CD4-positive, alpha-beta T cell treated with Interleukin-10 for 1 hour (primary cell): Measurements from ENCODE around the gene CTSS.
"Not testable (repeated sequence)": the region's sequence is repeated elsewhere in the genome, so short reads cannot be mapped to it uniquely, and the experiment has no call there.

Source experiments
- DNase-seq: peaks from one replicate; pipeline ENCODE4 v3.0.0-alpha.2; 2020

CTSS gene

GRCh38 chr1:150772326-150772725, 6.7 kb upstream of the CTSS start:
- DNase-seq, result no peak

GRCh38 chr1:150767704-150768103, 2.1 kb upstream of the CTSS start:
- DNase-seq, result not testable (repeated sequence)

DNA sequence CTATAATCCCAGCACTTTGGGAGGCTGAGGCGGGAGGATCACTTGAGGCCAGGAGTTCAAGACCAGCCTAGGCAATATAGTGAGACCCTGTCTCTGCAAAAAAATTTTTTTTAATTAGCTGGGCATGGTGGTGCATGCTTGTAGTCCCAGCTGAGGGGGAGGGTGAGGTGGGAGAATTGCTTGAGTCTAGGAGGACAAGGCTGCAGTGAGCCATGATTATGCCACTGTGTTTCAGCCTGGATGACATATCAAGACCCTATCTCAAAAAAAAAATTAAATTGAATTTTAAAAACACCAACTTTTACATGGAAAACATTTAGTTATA, 361 bp upstream of the CTSS start:
- not testable (repeated sequence) for DNase-seq

GRCh38 chr1:150764617-150765101, 919 bp downstream of the CTSS start:
- DNase-seq, result peak; percentile 44

GRCh38 chr1:150763018-150763417, 2.6 kb downstream of the CTSS start:
- DNase-seq, result no peak

- DNase-seq, result no peak
Observed at GRCh38 chr1:150762552-150762951, 3.0 kb downstream of the CTSS start.

DNA sequence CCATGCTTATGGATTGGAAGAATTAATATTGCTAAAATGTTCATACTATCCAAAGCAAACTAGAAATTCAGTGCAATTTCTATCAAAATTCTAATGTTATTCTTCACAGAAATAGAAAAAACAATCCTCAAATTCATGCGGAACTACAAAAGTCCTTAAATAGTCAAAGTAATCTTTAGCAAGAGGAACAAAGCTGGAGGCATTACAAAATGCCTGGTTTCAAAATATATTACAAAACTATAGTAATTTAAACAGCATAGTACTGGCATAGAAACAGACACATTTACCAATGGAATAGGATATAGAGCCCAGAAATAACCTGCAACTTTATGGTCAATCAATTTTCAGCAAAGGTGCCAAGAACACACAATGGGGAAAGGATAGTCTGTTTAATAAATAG, 3.8 kb downstream of the CTSS start:
- DNase-seq, result no peak

GRCh38 chr1:150760013-150760412, 5.6 kb downstream of the CTSS start:
- DNase-seq, result no peak

GRCh38 chr1:150753416-150753815, 12.2 kb downstream of the CTSS start:
- no peak for DNase-seq

- no peak for DNase-seq
Observed at GRCh38 chr1:150751443-150751842, 14.1 kb downstream of the CTSS start.

GRCh38 chr1:150749720-150750311, 15.8 kb downstream of the CTSS start:
- no peak for DNase-seq

- DNase-seq, result no peak
Observed at GRCh38 chr1:150748878-150749719, 16.5 kb downstream of the CTSS start.

DNA sequence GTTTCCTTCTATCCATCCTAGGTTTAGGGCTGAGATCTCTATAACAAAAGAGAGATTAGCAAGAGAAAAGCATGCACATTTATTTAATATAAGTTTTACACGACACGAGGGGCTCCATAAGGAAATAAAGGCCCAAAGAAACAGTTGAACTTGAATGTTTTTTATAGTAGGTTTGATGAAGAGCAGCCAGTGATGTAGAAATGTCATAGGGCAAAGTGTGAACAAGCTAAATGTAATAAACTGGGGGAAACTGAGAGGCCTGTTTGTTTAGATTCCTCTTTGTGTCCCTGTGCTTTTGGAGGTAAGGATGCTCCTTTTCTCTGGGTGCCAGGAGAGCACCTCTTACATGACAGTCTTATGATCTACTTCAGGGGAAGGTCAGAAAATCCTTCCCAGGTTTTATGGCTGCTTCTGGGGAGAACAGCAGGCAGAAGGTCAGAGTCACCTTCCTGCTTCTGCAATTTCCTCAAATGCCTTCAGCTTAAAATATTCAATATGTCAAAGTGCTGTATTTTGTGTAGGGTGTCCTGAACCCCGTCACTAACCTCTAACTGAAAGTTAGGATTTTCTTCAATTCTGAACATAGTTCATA, 35.4 kb downstream of the CTSS start:
- no peak for DNase-seq

GRCh38 chr1:150724336-150724735, 41.2 kb downstream of the CTSS start:
- no peak for DNase-seq

GRCh38 chr1:150720703-150721102, 44.9 kb downstream of the CTSS start, which contains the start of gene HORMAD1:
HORMAD1 (minus strand) TSS chr1:150720895; CDS start chr1:150719505, 1,390 bp downstream.
- DNase-seq, result no peak

- no peak for DNase-seq
Observed at GRCh38 chr1:150720098-150720497, 45.5 kb downstream of the CTSS start.

GRCh38 chr1:150718225-150718891, 47.2 kb downstream of the CTSS start:
- DNase-seq, result no peak

- DNase-seq, result not testable (repeated sequence)
Observed at GRCh38 chr1:150709031-150709430, 56.5 kb downstream of the CTSS start.

DNA sequence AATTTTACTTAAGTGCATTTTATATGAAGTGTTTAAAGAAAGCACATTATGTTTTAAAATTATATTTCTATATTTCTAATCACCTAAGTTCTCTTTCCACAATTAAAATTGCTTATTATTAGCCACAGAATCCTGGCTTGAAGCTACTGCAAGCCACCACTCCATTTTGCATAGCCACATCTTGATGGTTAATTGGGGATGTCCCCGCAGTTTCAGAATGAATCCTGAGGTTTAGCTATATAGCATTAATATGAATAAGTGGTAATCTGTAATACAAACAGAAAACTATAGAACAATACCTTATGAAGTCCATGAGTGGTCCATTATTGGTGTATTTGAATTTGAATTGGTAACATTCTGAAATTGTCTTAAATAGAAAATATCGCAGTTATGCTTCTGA, 57.0 kb downstream of the CTSS start:
- no peak for DNase-seq

DNA sequence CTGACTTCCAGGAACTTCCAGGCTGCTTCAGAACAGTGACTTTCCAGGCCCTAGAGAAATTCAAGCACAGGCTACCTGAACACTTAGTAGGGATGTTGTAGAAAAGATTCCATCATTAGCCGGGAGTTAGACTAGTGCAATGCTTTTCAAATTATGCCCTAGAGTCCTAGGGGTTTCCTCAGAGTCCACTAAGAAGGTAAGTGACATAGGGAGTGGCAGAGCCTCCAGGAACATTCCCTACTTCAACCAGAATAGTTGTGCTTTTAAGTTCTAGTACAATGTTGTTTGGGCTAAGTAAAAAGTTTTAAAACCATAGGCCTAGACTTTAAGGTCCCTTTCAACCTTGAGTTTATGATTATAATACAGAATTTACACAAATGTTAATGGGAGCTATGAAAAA, 59.5 kb downstream of the CTSS start:
- no peak for DNase-seq

GRCh38 chr1:150703427-150703826, 62.2 kb downstream of the CTSS start:
- no peak for DNase-seq

GRCh38 chr1:150696995-150697927, 68.3 kb downstream of the CTSS start, which contains the start of gene GOLPH3L:
GOLPH3L (minus strand) TSS chr1:150697154; CDS start chr1:150694838, 2,316 bp downstream.
- peak; percentile 96 for DNase-seq
